ENCODE results near the gene CCL25. TPM values are rescaled to one million over a fixed set of nuclear protein-coding genes. Genes with fewer than 3 reads are reported as not detected.
A peak's percentile ranks its signal among the peaks of the same experiment; 100 is the strongest.

CCL25 gene
- total and polyA plus RNA-seq, 9 of the 15 experiments (the other 6 are each of a cell fraction or from before 2014, with no cell fraction given): 0.15 TPM; not detected in 8

DNA sequence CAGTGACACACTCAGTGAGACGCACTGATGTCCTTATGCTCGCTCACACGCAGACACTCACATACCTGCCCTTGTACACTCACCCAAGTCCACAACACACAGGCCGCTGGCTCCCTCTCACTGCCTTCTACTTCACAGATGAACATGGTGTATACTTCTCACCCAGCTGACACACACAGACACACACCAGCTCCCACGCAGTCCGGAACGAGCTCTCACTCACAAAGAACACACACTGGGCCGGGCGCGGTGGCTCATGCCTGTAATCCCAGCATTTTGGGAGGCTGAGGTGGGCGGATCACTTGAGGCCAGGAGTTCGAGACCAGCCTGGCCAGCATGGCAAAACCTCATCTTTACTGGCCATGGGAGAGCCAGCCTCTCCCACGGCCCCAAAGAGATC lies 31.6 kb downstream of the CCL25 start (continued):
- TF ChIP-seq, protein P1, sequence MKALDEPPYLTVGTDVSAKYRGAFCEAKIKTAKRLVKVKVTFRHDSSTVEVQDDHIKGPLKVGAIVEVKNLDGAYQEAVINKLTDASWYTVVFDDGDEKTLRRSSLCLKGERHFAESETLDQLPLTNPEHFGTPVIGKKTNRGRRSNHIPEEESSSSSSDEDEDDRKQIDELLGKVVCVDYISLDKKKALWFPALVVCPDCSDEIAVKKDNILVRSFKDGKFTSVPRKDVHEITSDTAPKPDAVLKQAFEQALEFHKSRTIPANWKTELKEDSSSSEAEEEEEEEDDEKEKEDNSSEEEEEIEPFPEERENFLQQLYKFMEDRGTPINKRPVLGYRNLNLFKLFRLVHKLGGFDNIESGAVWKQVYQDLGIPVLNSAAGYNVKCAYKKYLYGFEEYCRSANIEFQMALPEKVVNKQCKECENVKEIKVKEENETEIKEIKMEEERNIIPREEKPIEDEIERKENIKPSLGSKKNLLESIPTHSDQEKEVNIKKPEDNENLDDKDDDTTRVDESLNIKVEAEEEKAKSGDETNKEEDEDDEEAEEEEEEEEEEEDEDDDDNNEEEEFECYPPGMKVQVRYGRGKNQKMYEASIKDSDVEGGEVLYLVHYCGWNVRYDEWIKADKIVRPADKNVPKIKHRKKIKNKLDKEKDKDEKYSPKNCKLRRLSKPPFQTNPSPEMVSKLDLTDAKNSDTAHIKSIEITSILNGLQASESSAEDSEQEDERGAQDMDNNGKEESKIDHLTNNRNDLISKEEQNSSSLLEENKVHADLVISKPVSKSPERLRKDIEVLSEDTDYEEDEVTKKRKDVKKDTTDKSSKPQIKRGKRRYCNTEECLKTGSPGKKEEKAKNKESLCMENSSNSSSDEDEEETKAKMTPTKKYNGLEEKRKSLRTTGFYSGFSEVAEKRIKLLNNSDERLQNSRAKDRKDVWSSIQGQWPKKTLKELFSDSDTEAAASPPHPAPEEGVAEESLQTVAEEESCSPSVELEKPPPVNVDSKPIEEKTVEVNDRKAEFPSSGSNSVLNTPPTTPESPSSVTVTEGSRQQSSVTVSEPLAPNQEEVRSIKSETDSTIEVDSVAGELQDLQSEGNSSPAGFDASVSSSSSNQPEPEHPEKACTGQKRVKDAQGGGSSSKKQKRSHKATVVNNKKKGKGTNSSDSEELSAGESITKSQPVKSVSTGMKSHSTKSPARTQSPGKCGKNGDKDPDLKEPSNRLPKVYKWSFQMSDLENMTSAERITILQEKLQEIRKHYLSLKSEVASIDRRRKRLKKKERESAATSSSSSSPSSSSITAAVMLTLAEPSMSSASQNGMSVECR (CRISPR knock-in tag; IDR thresholded peaks at IDR 0.05): no peak

DNA sequence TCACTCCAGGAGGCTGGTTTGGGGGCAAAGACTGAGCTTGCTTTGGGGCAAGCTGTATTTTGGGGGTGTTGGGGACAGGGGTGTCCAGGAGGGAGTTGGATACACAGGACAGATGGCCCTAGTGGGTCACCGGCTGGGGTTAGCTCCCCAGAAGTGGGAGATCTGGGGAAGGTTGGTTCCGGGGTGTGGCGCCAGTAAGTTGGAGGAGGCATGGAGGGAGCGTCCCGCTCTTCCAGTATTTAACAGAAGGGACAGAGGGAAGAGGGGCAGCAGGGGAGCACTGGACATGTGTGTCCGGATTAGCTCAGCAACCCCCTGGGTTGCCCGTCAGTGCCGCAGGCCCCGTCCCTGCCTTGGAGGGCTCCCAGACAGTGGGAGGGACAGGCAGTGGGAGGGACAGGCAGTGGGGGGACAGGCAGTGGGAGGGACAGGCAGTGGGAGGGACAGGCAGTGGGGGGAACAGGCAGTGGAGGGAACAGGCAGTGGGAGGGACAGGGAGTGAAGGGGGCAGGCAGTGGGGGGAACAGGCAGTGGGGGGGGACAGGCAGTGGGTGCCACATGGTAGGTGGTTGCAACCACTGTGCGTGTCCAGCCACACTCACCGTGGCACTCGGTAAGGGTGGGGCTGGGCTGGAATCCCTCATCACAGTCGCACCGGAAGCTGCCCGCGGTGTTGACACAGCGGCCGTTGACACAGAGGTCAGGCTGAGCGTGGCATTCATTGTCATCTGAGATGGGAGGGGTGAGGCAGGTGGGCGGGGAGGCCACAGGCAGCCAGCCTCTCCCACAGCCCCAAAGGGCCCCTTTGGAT lies 33.2 kb downstream of the CCL25 start:
- Histone ChIP-seq H3K4me1 (replicated peaks in 1 of 2; ENCODE audit: control insufficient read depth in 2 of 2, insufficient read depth in 2 of 2, low read length in 2 of 2) (peaks cover 15 to 51% of the 10 kb centered on the region in 2 experiments), H3K27me3 (ENCODE audit: control insufficient read depth in 2 of 2, insufficient read depth in 2 of 2, low read length in 2 of 2) (no peaks in the 10 kb centered on the region), H3K9me3 (replicated peaks; ENCODE audit: control insufficient read depth, insufficient read depth, low read depth, low read length) (no peaks in the 10 kb centered on the region; the same call in 1 of the 2 replicates), H2AFZ (ENCODE audit: low read depth, low read length) (peak overlapping the region; percentile 98), H3K79me2 (ENCODE audit: control insufficient read depth, insufficient read depth, low read length) (no peaks in the 10 kb centered on the region), H3K9ac (ENCODE audit: insufficient read depth in 1 of 2, low read depth in 2 of 2, low read length in 2 of 2) (peak overlapping the region; percentile 74 to 89), H3K4me2 (ENCODE audit: insufficient read depth, low read length) (peak overlapping the region; percentile 80), H3K4me3 (peak overlapping the region; percentile 31), H3K9me1 (ENCODE audit: control insufficient read depth, insufficient read depth, low read length) (no peaks in the 10 kb centered on the region), H3K36me3 (ENCODE audit: control insufficient read depth, insufficient read depth, low read length) (no peaks in the 10 kb centered on the region), H3K27ac (ENCODE audit: extremely low read depth, low read depth, low read length) (peak overlapping the region; percentile 84), H4K20me1 (replicated peaks; ENCODE audit: control insufficient read depth, insufficient read depth, low read length) (no peaks in the 10 kb centered on the region)
- intact Hi-C loops (cut with micrococcal nuclease) (loop anchor here (5.0 kb wide), 1 partner anchor 56 kb away; no protein-coding TSS in a partner anchor), in situ Hi-C loops (cut with MboI) (no loop called here)
- BruUV-seq (replicated peaks): no TSS peak
- CTCF ChIA-PET (ENCODE audit: low intra/inter-chr PET ratio): no interaction called here
- ATAC-seq: peak; percentile 91
- peak; percentile 89 for FAIRE-seq
- POLR2A ChIA-PET: interaction anchor here (0.6 to 1.4 kb wide), 4 partner anchors 15 to 29 kb away, joined by 3 to 4 read pairs (median 3); no protein-coding TSS in a partner anchor
- whole genome bisulfite sequencing (ENCODE audit: insufficient coverage, low coverage, missing lambda C conversion rate): 3% methylated on average over 18 of the region's 20 CpGs
- DNase-seq (ENCODE audit: extremely low read depth in 1 of 4, low spot score in 3 of 4): peak; percentile 91 to 94 (median 92)
- TF ChIP-seq ZBTB17 (CRISPR knock-in tag; IDR thresholded peaks at IDR 0.05): no peak
- TF ChIP-seq CEBPB (tag; IDR thresholded peaks at IDR 0.05): peak; percentile 24; the same call in 1 of the 2 replicates
- peak; percentile 75 for TF ChIP-seq POLR2G (IDR thresholded peaks at IDR 0.05; ENCODE audit: low read depth, low read length)
- peak; percentile 19; the same call in 1 of the 2 replicates for TF ChIP-seq JUN (IDR thresholded peaks at IDR 0.05; ENCODE audit: borderline replicate concordance, low read depth, low read length)
- TF ChIP-seq JUN (CRISPR knock-in tag; IDR thresholded peaks at IDR 0.05; ENCODE audit: borderline replicate concordance): no peak
- TF ChIP-seq GATAD2A (IDR thresholded peaks at IDR 0.05): peak; percentile 51; the same call in 1 of the 2 replicates
- TF ChIP-seq, protein P2, sequence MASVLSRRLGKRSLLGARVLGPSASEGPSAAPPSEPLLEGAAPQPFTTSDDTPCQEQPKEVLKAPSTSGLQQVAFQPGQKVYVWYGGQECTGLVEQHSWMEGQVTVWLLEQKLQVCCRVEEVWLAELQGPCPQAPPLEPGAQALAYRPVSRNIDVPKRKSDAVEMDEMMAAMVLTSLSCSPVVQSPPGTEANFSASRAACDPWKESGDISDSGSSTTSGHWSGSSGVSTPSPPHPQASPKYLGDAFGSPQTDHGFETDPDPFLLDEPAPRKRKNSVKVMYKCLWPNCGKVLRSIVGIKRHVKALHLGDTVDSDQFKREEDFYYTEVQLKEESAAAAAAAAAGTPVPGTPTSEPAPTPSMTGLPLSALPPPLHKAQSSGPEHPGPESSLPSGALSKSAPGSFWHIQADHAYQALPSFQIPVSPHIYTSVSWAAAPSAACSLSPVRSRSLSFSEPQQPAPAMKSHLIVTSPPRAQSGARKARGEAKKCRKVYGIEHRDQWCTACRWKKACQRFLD (CRISPR knock-in tag; IDR thresholded peaks at IDR 0.05): peak; percentile 48; the same call in 1 of the 2 replicates
- TF ChIP-seq PHF8 (IDR thresholded peaks at IDR 0.05; ENCODE audit: borderline replicate concordance, low read length): peak; percentile 49; the same call in 1 of the 2 replicates
- no peak for TF ChIP-seq WHSC1 (IDR thresholded peaks at IDR 0.05; ENCODE audit: low read length)
- TF ChIP-seq, protein P3, sequence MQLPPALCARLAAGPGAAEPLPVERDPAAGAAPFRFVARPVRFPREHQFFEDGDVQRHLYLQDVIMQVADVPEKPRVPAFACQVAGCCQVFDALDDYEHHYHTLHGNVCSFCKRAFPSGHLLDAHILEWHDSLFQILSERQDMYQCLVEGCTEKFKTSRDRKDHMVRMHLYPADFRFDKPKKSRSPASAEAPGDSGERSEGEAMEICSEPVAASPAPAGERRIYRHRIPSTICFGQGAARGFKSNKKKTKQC (CRISPR knock-in tag; IDR thresholded peaks at IDR 0.05): no peak
- TF ChIP-seq L3MBTL2 (IDR thresholded peaks at IDR 0.05): peak; percentile 19; the same call in 1 of the 2 replicates
- TF ChIP-seq ARID2 (IDR thresholded peaks at IDR 0.05): no peak
